SK-N-SH treated with all-trans-retinoic acid at 6 μM for 48 hours (cell line): ENCODE measurements around the gene ASTN2.
"Not testable (repeated sequence)": the region's sequence is repeated elsewhere in the genome, so short reads cannot be mapped to it uniquely, and the experiment has no call there.

Experiments
- ATAC-seq: fragments of 200-7000 bp; cut with Tn5 transposase; 3 replicates; pipeline ENCODE4 v1.9.1; 2020; ENCODE audit warnings: mild to moderate bottlenecking, moderate library complexity
- ARNTL ChIP-seq: fragments of 450-650 bp; formaldehyde crosslinking; IDR thresholded peaks from 2 replicates; pipeline ENCODE4 v1.5.0; 2020; ENCODE audit warnings: low read depth, mild to moderate bottlenecking, moderate library complexity, borderline replicate concordance
- BACH2 ChIP-seq: fragments of 250-450 bp; sonication (Bioruptor Pico); IDR thresholded peaks from 2 replicates; pipeline ENCODE4 v1.9.0; 2021; ENCODE audit warnings: mild to moderate bottlenecking, borderline replicate concordance
- CSDC2 ChIP-seq: fragments of 250-450 bp; sonication (Bioruptor Pico); IDR thresholded peaks from 2 replicates; pipeline ENCODE4 v1.5.0; 2020; ENCODE audit warnings: mild to moderate bottlenecking, moderate library complexity
- ESRRG ChIP-seq: fragments of 250-450 bp; sonication (Bioruptor Pico); IDR thresholded peaks from 2 replicates; pipeline ENCODE4 v1.6.1; 2021; ENCODE audit warnings: mild to moderate bottlenecking
- ISL1 ChIP-seq: fragments of 250-450 bp; sonication (Bioruptor Pico); IDR thresholded peaks from 2 replicates; pipeline ENCODE4 v2.1.2; 2022; ENCODE audit warnings: mild to moderate bottlenecking, moderate library complexity
- OSR1 ChIP-seq: fragments of 250-450 bp; sonication (Bioruptor Pico); IDR thresholded peaks from 2 replicates; pipeline ENCODE4 v1.8.0; 2022; ENCODE audit warnings: moderate library complexity, mild to moderate bottlenecking, inconsistent platforms
- PPARA ChIP-seq: fragments of 250-450 bp; sonication (Bioruptor Pico); IDR thresholded peaks from 2 replicates; pipeline ENCODE4 v1.5.0; 2020; ENCODE audit warnings: mild to moderate bottlenecking, borderline replicate concordance
- RARB ChIP-seq: fragments of 250-450 bp; sonication (Bioruptor Pico); IDR thresholded peaks from 2 replicates; pipeline ENCODE4 v1.8.0; 2021; ENCODE audit warnings: mild to moderate bottlenecking, moderate library complexity
- SNAI2 ChIP-seq: fragments of 250-450 bp; sonication (Bioruptor Pico); IDR thresholded peaks from 2 replicates; pipeline ENCODE4 v1.5.0; 2020; ENCODE audit warnings: mild to moderate bottlenecking, moderate library complexity
- TCF4 ChIP-seq: fragments of 250-450 bp; sonication (Bioruptor Pico); IDR thresholded peaks from 2 replicates; pipeline ENCODE4 v1.8.0; 2021; ENCODE audit warnings: mild to moderate bottlenecking, moderate library complexity, borderline replicate concordance
- TOX ChIP-seq: fragments of 250-450 bp; sonication (Bioruptor Pico); IDR thresholded peaks from 2 replicates; pipeline ENCODE4 v1.8.0; 2021; ENCODE audit warnings: mild to moderate bottlenecking, moderate library complexity, borderline replicate concordance
- ZC3H10 ChIP-seq: fragments of 250-450 bp; sonication (Bioruptor Pico); IDR thresholded peaks from 2 replicates; pipeline ENCODE4 v1.5.1; 2021; ENCODE audit warnings: mild to moderate bottlenecking, moderate library complexity
- ZFP30 ChIP-seq: fragments of 450-650 bp; formaldehyde crosslinking; IDR thresholded peaks from 2 replicates; pipeline ENCODE4 v1.5.0; 2022; ENCODE audit warnings: mild to moderate bottlenecking, moderate library complexity
- ZNF565 ChIP-seq: fragments of 450-650 bp; formaldehyde crosslinking; conservative IDR thresholded peaks from 2 replicates; pipeline ENCODE4 v1.5.0; 2020; ENCODE audit warnings: low read depth, mild to moderate bottlenecking, moderate library complexity
- ZNF70 ChIP-seq: fragments of 450-650 bp; formaldehyde crosslinking; IDR thresholded peaks from 2 replicates; pipeline ENCODE4 v1.5.0; 2020; ENCODE audit warnings: mild to moderate bottlenecking, moderate library complexity
- ZNF8 ChIP-seq: fragments of 450-650 bp; formaldehyde crosslinking; IDR thresholded peaks from 2 replicates; pipeline ENCODE4 v1.5.0; 2020; ENCODE audit warnings: mild to moderate bottlenecking, moderate library complexity
- TF ChIP-seq, protein P1 (sequence below): fragments of 250-450 bp; sonication (Bioruptor Pico); IDR thresholded peaks from 2 replicates; pipeline ENCODE4 v1.8.0; 2020; ENCODE audit warnings: mild to moderate bottlenecking, moderate library complexity, borderline replicate concordance
- TF ChIP-seq, protein P2 (sequence below): fragments of 250-450 bp; sonication (Bioruptor Pico); IDR thresholded peaks from 2 replicates; pipeline ENCODE4 v1.5.1; 2021; ENCODE audit warnings: mild to moderate bottlenecking, moderate library complexity
- TF ChIP-seq, protein P3 (sequence below): fragments of 250-450 bp; sonication (Bioruptor Pico); IDR thresholded peaks from 2 replicates; pipeline ENCODE4 v1.5.0; 2020; ENCODE audit warnings: mild to moderate bottlenecking, moderate library complexity

The ASTN2 gene

DNA sequence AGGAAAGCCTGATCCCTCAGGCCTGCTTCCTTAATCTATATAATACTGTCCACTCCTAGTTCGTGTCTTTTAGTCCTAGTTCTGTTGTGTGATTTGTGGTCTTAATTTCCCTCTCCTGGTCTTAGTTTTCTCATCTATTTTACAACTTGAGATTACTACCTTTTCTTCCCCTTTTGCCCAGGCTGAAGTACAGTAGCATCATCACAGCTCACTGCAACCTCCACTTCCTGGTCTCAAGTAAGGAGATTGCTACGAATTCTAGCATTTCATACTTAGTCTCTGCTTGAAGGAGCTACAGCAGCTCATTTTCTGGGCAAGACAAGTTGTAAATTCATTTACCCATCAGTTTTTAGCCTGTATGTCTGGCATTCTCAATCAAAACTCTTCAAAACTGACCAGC is 722.2 kb downstream of the ASTN2 start:
- TF ChIP-seq BACH2, result no peak
- TF ChIP-seq, protein P1, sequence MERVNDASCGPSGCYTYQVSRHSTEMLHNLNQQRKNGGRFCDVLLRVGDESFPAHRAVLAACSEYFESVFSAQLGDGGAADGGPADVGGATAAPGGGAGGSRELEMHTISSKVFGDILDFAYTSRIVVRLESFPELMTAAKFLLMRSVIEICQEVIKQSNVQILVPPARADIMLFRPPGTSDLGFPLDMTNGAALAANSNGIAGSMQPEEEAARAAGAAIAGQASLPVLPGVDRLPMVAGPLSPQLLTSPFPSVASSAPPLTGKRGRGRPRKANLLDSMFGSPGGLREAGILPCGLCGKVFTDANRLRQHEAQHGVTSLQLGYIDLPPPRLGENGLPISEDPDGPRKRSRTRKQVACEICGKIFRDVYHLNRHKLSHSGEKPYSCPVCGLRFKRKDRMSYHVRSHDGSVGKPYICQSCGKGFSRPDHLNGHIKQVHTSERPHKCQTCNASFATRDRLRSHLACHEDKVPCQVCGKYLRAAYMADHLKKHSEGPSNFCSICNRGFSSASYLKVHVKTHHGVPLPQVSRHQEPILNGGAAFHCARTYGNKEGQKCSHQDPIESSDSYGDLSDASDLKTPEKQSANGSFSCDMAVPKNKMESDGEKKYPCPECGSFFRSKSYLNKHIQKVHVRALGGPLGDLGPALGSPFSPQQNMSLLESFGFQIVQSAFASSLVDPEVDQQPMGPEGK (CRISPR knock-in tag), result no peak
- TF ChIP-seq, protein P2, sequence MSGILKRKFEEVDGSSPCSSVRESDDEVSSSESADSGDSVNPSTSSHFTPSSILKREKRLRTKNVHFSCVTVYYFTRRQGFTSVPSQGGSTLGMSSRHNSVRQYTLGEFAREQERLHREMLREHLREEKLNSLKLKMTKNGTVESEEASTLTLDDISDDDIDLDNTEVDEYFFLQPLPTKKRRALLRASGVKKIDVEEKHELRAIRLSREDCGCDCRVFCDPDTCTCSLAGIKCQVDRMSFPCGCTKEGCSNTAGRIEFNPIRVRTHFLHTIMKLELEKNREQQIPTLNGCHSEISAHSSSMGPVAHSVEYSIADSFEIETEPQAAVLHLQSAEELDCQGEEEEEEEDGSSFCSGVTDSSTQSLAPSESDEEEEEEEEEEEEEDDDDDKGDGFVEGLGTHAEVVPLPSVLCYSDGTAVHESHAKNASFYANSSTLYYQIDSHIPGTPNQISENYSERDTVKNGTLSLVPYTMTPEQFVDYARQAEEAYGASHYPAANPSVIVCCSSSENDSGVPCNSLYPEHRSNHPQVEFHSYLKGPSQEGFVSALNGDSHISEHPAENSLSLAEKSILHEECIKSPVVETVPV (CRISPR knock-in tag), result no peak
- TF ChIP-seq, protein P3, sequence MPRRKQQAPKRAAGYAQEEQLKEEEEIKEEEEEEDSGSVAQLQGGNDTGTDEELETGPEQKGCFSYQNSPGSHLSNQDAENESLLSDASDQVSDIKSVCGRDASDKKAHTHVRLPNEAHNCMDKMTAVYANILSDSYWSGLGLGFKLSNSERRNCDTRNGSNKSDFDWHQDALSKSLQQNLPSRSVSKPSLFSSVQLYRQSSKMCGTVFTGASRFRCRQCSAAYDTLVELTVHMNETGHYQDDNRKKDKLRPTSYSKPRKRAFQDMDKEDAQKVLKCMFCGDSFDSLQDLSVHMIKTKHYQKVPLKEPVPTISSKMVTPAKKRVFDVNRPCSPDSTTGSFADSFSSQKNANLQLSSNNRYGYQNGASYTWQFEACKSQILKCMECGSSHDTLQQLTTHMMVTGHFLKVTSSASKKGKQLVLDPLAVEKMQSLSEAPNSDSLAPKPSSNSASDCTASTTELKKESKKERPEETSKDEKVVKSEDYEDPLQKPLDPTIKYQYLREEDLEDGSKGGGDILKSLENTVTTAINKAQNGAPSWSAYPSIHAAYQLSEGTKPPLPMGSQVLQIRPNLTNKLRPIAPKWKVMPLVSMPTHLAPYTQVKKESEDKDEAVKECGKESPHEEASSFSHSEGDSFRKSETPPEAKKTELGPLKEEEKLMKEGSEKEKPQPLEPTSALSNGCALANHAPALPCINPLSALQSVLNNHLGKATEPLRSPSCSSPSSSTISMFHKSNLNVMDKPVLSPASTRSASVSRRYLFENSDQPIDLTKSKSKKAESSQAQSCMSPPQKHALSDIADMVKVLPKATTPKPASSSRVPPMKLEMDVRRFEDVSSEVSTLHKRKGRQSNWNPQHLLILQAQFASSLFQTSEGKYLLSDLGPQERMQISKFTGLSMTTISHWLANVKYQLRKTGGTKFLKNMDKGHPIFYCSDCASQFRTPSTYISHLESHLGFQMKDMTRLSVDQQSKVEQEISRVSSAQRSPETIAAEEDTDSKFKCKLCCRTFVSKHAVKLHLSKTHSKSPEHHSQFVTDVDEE, result no peak
- no peak for TF ChIP-seq OSR1 (CRISPR knock-in tag)
- no peak for ATAC-seq

DNA sequence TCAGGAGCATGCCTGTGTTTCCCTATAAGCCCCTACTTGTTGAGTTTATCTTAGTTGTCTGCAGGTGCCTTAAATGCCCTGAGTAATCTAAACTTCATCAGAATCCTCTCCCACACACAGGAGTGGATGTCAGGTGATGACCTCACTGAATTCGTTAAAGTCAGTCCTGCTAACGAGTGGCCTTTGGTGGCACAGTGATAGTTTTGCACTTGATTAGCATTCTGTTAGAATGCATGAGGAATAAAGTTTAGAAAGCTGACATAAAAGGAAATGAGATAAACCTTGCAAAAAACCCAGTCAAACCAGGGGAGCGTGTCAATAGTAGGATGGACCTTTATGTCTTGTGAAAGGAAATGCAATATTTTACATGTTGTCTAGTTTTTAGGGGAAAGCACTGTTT is 723.2 kb downstream of the ASTN2 start:
- no peak for ATAC-seq
- no peak for TF ChIP-seq BACH2
- no peak for TF ChIP-seq CSDC2
- TF ChIP-seq ZNF565 (CRISPR knock-in tag), result no peak
- no peak for TF ChIP-seq TCF4 (CRISPR knock-in tag)
- TF ChIP-seq, all 23 proteins: peak for 0

DNA sequence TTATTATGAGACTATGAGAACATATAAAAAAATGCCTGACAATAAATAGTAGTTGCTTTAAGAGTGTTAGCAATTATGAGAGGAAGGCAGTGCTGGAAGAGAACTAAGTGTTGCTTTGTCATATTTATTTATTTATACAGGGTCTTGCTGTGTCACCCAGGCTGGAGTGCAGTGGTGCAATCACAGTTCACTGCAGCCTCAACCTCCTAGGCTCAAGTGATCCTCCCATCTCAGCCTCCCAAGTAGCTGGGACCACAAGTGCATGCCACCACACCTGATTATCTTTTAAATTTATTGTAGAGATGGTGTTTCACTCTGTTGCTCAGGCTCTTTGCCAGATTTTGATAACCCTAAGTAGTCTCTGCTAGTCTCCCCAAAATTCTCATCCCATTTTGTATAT is 724.1 kb downstream of the ASTN2 start:
- ATAC-seq, result not testable (repeated sequence)

DNA sequence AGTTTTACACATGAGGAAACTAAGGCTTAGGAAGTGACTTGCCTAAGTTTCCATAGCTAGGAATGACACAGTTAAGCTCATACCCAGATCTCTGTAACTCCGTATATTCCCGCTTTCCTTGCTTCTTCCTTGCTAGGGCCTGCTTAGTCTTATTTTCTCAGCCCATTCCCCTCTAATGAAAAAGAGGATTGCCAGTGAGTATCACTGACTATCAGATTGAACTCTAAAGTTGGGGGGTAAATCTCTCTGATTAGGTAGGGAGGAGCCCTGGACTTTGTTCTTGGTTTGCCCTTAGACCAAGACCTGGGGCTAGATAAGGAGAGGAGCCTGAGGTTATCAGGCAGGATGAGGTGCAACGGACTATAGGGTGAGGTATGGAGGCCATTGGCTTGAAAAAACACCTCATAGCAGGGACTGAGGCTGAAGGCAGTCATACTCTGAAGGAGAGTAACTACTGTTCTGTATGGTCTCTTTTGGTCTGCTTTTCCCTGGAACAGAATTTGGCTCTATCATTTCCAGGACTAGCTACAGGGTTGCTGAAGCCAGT is 725.3 kb downstream of the ASTN2 start:
- ATAC-seq, result no peak

DNA sequence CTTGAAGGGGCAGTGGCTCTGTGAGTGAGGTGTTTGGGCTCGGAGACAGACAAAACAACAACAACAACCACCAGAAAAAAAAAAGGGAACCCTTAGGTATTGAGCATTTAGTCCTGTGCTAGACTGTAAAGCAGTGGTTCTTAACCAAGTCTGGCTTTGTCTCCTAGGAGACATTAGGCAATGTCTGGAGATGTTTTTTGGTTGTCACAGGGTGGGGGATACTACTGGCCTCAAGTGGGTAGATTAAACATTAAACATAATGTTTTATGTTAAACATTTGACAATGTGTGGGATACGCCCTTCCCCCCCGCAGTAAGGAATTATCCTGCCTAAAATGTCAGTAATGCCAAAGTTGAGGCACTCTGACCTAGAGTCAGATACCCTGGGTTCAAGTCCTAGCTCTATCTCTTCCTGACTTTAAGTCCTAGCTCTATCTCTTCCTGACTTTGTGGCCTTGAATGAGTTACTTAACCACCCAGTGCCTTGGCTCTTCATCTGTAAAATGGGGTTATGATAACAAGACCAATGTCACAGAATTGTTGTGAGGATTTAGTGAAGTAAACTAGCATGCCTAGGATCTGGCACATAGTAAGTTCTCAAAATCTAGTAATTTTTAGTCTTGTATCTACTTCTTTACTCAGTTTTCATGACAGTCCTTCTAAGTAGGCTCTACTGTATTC is 725.9 kb downstream of the ASTN2 start:
- no peak for TF ChIP-seq PPARA (CRISPR knock-in tag)
- TF ChIP-seq ESRRG (CRISPR knock-in tag), result no peak
- TF ChIP-seq ZC3H10, result no peak
- no peak for TF ChIP-seq ISL1 (CRISPR knock-in tag)
- no peak for TF ChIP-seq SNAI2 (CRISPR knock-in tag)
- no peak for TF ChIP-seq BACH2
- TF ChIP-seq RARB (CRISPR knock-in tag), result no peak
- TF ChIP-seq TOX (CRISPR knock-in tag), result no peak
- TF ChIP-seq ARNTL, result no peak
- TF ChIP-seq, protein P1 (CRISPR knock-in tag), result no peak
- no peak for TF ChIP-seq ZFP30 (CRISPR knock-in tag)
- no peak for ATAC-seq

More for the DNA sequence above, 725.3 kb downstream of the ASTN2 start:
- TF ChIP-seq PPARA (CRISPR knock-in tag), result no peak
- no peak for TF ChIP-seq ZNF70 (CRISPR knock-in tag)
- TF ChIP-seq ARNTL, result no peak
- TF ChIP-seq ZNF8, result no peak
- TF ChIP-seq CSDC2, result no peak
